K562 (cell line): Measurements from ENCODE around the gene PLCD4.

ENCODE experiments used
- ARID4B ChIP-seq: sonication (generic); formaldehyde crosslinking; IDR thresholded peaks from 2 replicates; pipeline ENCODE4 v1.8.0; 2022; ENCODE audit warnings: mild to moderate bottlenecking, missing genetic modification reagents
- LCOR ChIP-seq: sonication (generic); formaldehyde crosslinking; IDR thresholded peaks from 2 replicates; pipeline ENCODE4 v1.8.0; 2022; ENCODE audit warnings: mild to moderate bottlenecking, missing genetic modification reagents
- MECOM ChIP-seq: fragments of 250-450 bp; sonication (Bioruptor Pico); IDR thresholded peaks from 2 replicates; pipeline ENCODE4 v1.8.0; 2022; ENCODE audit warnings: inconsistent platforms
- MLX ChIP-seq, 2 experiments: fragments of 450-650 bp in 1 of 2; sonication (generic) in 1 of 2; formaldehyde crosslinking; conservative IDR thresholded peaks; 2 replicates each; pipeline versions ENCODE4 v1.4.0 to v1.8.1; 2020 to 2022; ENCODE audit warnings: mild to moderate bottlenecking in 1 of 2, missing genetic modification reagents in 1 of 2
- NR2C2 ChIP-seq, 2 experiments: fragments of 200-800 bp in 1 of 2; sonication (Bioruptor generic) in 1 of 2; sonication (generic) in 1 of 2; formaldehyde crosslinking in 1 of 2; IDR thresholded peaks; 2 replicates each; pipeline versions ENCODE4 v1.6.1 to v1.8.0; 2016 to 2022; ENCODE audit warnings: mild to moderate bottlenecking in 1 of 2, missing compliant biosample characterization in 1 of 2, missing genetic modification characterization in 1 of 2, missing genetic modification reagents in 1 of 2
- PHF21A ChIP-seq: fragments of 450-650 bp; IDR thresholded peaks from 2 replicates; pipeline ENCODE4 v1.6.1; 2017; ENCODE audit warnings: low read depth, borderline replicate concordance
- POLR2AphosphoS5 ChIP-seq: IDR thresholded peaks from 2 replicates; pipeline ENCODE4 v1.6.1; 2011; ENCODE audit warnings: mild to moderate bottlenecking, low read depth, low read length, moderate library complexity; ENCODE audit not compliant: control insufficient read depth, insufficient read depth
- PREB ChIP-seq: sonication (generic); formaldehyde crosslinking; IDR thresholded peaks from 2 replicates; pipeline ENCODE4 v1.8.1; 2023; ENCODE audit warnings: mild to moderate bottlenecking, missing genetic modification reagents
- TFAP4 ChIP-seq: sonication (generic); formaldehyde crosslinking; IDR thresholded peaks from 2 replicates; pipeline ENCODE4 v1.8.0; 2022; ENCODE audit warnings: missing genetic modification reagents, mild to moderate bottlenecking, moderate library complexity, borderline replicate concordance
- ZNF232 ChIP-seq: sonication (generic); formaldehyde crosslinking; IDR thresholded peaks from 2 replicates; pipeline ENCODE4 v1.8.0; 2022; ENCODE audit warnings: mild to moderate bottlenecking, missing genetic modification reagents

GRCh38 chr2:218585541-218585940 lies 22.2 kb upstream of the PLCD4 start:
- TF ChIP-seq ZNF232 (no peak), ARID4B (no peak), MLX (CRISPR knock-in tag; conservative IDR thresholded peaks at IDR 0.05) (no peak), PREB (no peak), LCOR (CRISPR knock-in tag) (no peak), NR2C2 (CRISPR knock-in tag; IDR thresholded peaks at IDR 0.05) (no peak), NR2C2 (tag; IDR thresholded peaks at IDR 0.05) (no peak), TFAP4 (no peak), MECOM (CRISPR knock-in tag) (no peak), POLR2AphosphoS5 (no peak), PHF21A (no peak)
